ENCODE measurements around the gene NIT1. TPM values are rescaled to one million over a fixed set of nuclear protein-coding genes. Genes with fewer than 3 reads are reported as not detected.

NIT1 gene
- total and polyA plus RNA-seq, 2 of the 8 experiments (the other 6 are each of a cell fraction or from before 2014, with no cell fraction given) = 33.0 to 40.4 TPM

- Histone ChIP-seq H3K27me3 (replicated peaks in 1 of 4; ENCODE audit: control insufficient read depth in 3 of 4, extremely low read depth in 1 of 4, insufficient read depth in 3 of 4, low read length in 3 of 4) (no peaks in the 10 kb centered on the region), H2AK5ac (ENCODE audit: low read depth, low read length) (no peak overlapping the region), H4K91ac (replicated peaks; ENCODE audit: insufficient read length, low read length) (no peak overlapping the region), H3K4me1 (replicated peaks in 1 of 4; ENCODE audit: control insufficient read depth in 3 of 4, insufficient read depth in 4 of 4, low read length in 3 of 4) (peaks cover 3 to 4% (median 3%) of the 10 kb centered on the region in 4 experiments; a peak in 6 of 7 replicates), H3K79me1 (ENCODE audit: low read depth, low read length) (peaks cover 14% of the 10 kb centered on the region), H4K5ac (ENCODE audit: insufficient read length, low read depth, low read length) (no peak overlapping the region), H3K56ac (replicated peaks; ENCODE audit: insufficient read length, low read depth, low read length) (no peak overlapping the region), H3K18ac (ENCODE audit: extremely low read depth, low read length) (no peak overlapping the region), H3K4ac (replicated peaks; ENCODE audit: insufficient read length, low read depth, low read length) (no peak overlapping the region), H2BK120ac (replicated peaks; ENCODE audit: low read depth, low read length) (no peak overlapping the region), H3K4me3 (ENCODE audit: extremely low read depth in 1 of 4, insufficient read depth in 2 of 4, low read depth in 3 of 4, low read length in 4 of 4) (no peak overlapping the region), H3K9me3 (ENCODE audit: insufficient read depth in 2 of 2, low read depth in 1 of 2, low read length in 1 of 2) (no peaks in the 10 kb centered on the region), H3K23me2 (ENCODE audit: low read depth, low read length) (peaks cover 11% of the 10 kb centered on the region), H3K79me2 (ENCODE audit: control insufficient read depth in 1 of 2, insufficient read depth in 2 of 2, low read length in 2 of 2) (peaks cover 4 to 75% of the 10 kb centered on the region in 2 experiments; a peak in 3 of 4 replicates), H3K23ac (ENCODE audit: insufficient read length) (no peak overlapping the region), H3K36me3 (ENCODE audit: control insufficient read depth in 2 of 4, insufficient read depth in 4 of 4, low read length in 3 of 4) (peaks cover 0 to 3% (median 0%) of the 10 kb centered on the region in 4 experiments; a peak in 1 of 8 replicates), H4K20me1 (replicated peaks in 1 of 2; ENCODE audit: control insufficient read depth in 1 of 2, insufficient read depth in 2 of 2, low read length in 2 of 2) (peaks cover 0 to 3% of the 10 kb centered on the region in 2 experiments), H2AFZ (ENCODE audit: low read length) (no peak overlapping the region), H2BK5ac (ENCODE audit: low read depth, low read length) (no peak overlapping the region), H2BK12ac (ENCODE audit: low read depth, low read length) (no peak overlapping the region), H2BK15ac (ENCODE audit: low read length) (no peak overlapping the region), H3K9ac (replicated peaks in 1 of 4; ENCODE audit: extremely low read depth in 1 of 4, low read depth in 3 of 4, low read length in 3 of 4) (no peak overlapping the region), H3K27ac (ENCODE audit: low read depth, low read length) (no peak overlapping the region), H2BK20ac (ENCODE audit: low read length) (no peak overlapping the region), H4K8ac (ENCODE audit: extremely low read depth, insufficient read depth, low read length) (no peak overlapping the region), H3K4me2 (ENCODE audit: insufficient read depth in 1 of 2, low read depth in 2 of 2, low read length in 2 of 2) (no peak overlapping the region), H3K14ac (ENCODE audit: insufficient read length) (no peak overlapping the region)
- POLR2A ChIA-PET (ENCODE audit: partially characterized antibody) = interaction anchor here (1.4 kb wide), 1 partner anchor 13 kb away, joined by 3 read pairs; no protein-coding TSS in a partner anchor
- CTCF ChIA-PET (ENCODE audit: partially characterized antibody) = interaction anchor here (5.0 kb wide), 1 partner anchor 16 kb away, joined by 33 read pairs; the partner anchor contains the start of gene KLHDC9
- FAIRE-seq = no peak
- 88% methylated on average over 1 of the region's 1 CpG; no CpG with 5 or more reads in 1 of the 2 experiments for WGBS, 2 experiments (ENCODE audit: extremely low coverage in 1 of 2, insufficient coverage in 1 of 2, insufficient read length in 1 of 2, insufficient replicate concordance in 2 of 2, low coverage in 1 of 2, low lambda C conversion rate in 2 of 2, missing lambda C conversion rate in 1 of 2)
- no peak for TF ChIP-seq ATF3 (IDR thresholded peaks at IDR 0.05; ENCODE audit: insufficient read depth, low read depth, low read length)
- TF ChIP-seq KDM4A (IDR thresholded peaks at IDR 0.05; ENCODE audit: low read depth, low read length, severe bottlenecking) = no peak
- no peak for TF ChIP-seq POU5F1 (IDR thresholded peaks at IDR 0.05; ENCODE audit: low read depth, low read length)
- TF ChIP-seq RBBP5 (IDR thresholded peaks at IDR 0.05; ENCODE audit: borderline replicate concordance, low read depth, low read length) = no peak
- no peak for TF ChIP-seq CBX5 (IDR thresholded peaks at IDR 0.05; ENCODE audit: low read depth, low read length)
- no peak for DNase-seq (ENCODE audit: low read depth in 1 of 2, low spot score in 2 of 2)
Observed at GRCh38 chr1:161113915-161114314, 4.0 kb upstream of the NIT1 start.

Data from H1 (cell line).